ENCODE results near the gene CLCA1.

Gene CLCA1

GRCh38 chr1:86503406-86504136 lies 34.8 kb downstream of the CLCA1 start:
- DNase-seq (ENCODE audit: low read depth in 3 of 3, low spot score in 1 of 3) = no peak

GRCh38 chr1:86504137-86504479 lies 35.4 kb downstream of the CLCA1 start:
- no peak for DNase-seq (ENCODE audit: low read depth in 3 of 3, low spot score in 1 of 3)

DNA sequence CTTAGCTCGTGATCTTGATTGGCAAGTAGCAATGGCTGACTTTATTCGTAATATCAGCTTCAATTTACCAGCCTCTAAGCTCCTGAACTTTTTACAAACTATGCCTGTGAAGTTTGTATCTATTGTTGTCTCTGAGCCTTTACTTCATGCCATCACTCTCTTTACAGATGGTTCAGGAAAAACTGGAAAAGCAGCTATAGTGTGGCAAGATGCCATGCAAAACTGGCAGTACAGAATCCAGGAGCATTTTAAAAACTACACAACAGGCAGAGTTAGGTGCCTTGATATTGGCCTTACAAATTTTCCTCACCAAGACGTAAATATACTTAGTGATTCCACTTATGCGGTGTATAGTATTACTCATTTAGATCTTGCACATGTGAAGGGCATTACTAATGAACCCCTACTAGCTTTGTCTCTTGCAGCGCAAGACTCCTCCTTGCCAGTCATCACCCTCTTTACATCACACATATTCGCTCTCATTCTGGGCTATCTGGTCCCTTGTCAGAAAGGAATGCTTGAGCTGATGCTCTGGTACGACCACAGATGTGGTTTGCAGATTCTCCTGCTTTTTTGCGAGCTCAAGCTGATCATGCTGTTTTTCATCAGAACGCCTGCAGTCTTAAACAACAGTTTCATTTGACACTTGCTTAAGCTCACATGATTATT lies 36.3 kb downstream of the CLCA1 start:
- no peak for DNase-seq (ENCODE audit: low read depth in 3 of 3, low spot score in 1 of 3)

DNA sequence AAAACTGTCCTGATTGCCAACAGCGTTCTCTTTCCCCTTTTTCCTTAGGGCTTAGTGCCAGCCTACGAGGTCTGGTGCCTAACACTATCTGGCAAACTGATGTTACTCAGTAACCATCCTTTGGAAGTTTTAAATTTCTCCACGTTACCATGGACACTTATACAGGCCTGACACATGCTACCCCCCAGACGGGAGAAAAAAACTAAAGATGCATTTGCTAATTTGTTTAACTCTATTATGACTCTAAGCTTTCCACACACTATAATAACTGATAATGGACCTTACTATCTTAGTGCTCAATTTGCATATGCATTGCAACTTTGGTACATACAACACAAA lies 36.8 kb downstream of the CLCA1 start:
- DNase-seq (ENCODE audit: low read depth in 3 of 3, low spot score in 1 of 3) = no peak

- no peak for DNase-seq (ENCODE audit: low read depth in 3 of 3, low spot score in 1 of 3)
Observed at GRCh38 chr1:86507935-86508582, 39.3 kb downstream of the CLCA1 start.

DNA sequence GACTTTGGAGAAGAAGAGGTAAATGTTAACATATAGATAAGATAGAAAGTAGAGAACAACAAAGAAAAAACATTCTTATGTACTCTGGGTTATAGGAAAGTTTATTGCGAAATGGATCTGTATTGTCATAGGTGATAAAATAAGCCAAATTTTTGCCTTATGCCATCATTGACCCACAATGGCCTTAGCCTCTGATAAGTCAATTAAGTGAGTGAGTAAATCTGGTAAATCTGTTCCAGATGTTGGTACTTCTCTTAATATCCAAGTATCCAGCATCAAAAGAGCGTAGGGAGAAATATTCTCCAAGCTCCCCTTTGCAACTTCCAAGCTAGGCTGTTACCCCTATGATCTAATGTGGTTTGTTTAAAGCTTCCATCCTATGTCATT lies 39.8 kb downstream of the CLCA1 start:
- no peak for DNase-seq (ENCODE audit: low read depth in 3 of 3, low spot score in 1 of 3)

- DNase-seq (ENCODE audit: low read depth in 3 of 3, low spot score in 1 of 3) = no peak
Observed at GRCh38 chr1:86515597-86515996, 46.9 kb downstream of the CLCA1 start.

DNA sequence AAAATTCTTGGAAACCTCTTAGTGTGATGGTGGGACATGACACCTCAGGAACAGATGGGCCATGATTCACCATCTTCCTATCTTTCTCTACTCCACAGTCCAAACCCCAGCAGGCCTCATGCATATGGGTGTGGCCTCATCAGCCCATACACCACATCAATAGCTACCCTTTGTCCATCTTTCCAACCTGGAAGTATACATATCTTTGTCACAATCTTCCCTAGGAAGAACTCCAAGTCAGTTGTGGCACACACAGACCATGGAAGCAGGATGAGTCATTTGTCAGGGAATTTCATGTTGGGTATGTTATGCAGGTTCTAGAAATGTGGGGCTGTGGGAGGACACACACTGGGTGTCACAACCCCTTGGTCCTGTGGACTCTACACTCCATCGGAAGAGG lies 47.6 kb downstream of the CLCA1 start:
- DNase-seq (ENCODE audit: low read depth in 3 of 3, low spot score in 1 of 3) = no peak

- no peak for DNase-seq (ENCODE audit: low read depth in 3 of 3, low spot score in 1 of 3)
Observed at GRCh38 chr1:86517336-86517735, 48.6 kb downstream of the CLCA1 start.

DNA sequence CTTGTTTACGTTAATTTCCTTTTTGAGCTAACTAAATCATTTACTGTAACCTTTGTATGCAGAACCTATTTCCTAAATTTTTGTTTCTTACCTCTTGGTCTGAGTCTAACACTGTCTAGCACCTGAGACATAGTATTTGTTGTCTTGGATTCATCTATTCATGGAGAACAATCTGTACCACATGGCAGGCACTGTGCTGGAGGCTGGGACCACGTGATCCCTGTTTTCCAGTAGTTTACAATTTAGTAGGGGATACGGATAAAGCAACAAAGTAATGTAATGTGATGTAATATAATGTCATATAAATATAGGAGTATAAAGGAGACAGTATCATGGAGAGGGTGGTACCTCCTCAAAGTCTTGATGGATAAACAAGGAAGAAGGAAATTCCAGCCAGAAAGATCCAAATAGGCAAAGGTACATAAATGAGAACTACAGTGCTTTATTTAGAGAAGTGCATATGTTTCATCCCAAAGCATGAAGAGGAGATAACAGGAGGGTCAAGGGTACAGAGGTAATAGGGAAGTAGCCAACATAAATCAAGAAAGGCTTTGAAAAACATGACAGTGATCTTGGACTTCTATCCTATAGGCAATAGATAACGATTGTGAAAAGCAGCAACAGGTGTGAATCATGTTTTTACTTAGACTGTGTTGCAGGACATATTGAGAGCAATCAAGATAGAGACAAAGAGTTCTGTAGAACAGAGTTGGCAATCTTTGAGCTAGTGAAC lies 52.2 kb downstream of the CLCA1 start:
- no peak for DNase-seq (ENCODE audit: low read depth in 3 of 3, low spot score in 1 of 3)

GRCh38 chr1:86521522-86521891 lies 52.8 kb downstream of the CLCA1 start:
- DNase-seq (ENCODE audit: low read depth in 3 of 3, low spot score in 1 of 3) = no peak

GRCh38 chr1:86522240-86522639 lies 53.5 kb downstream of the CLCA1 start:
- DNase-seq (ENCODE audit: low read depth in 3 of 3, low spot score in 1 of 3) = no peak

DNA sequence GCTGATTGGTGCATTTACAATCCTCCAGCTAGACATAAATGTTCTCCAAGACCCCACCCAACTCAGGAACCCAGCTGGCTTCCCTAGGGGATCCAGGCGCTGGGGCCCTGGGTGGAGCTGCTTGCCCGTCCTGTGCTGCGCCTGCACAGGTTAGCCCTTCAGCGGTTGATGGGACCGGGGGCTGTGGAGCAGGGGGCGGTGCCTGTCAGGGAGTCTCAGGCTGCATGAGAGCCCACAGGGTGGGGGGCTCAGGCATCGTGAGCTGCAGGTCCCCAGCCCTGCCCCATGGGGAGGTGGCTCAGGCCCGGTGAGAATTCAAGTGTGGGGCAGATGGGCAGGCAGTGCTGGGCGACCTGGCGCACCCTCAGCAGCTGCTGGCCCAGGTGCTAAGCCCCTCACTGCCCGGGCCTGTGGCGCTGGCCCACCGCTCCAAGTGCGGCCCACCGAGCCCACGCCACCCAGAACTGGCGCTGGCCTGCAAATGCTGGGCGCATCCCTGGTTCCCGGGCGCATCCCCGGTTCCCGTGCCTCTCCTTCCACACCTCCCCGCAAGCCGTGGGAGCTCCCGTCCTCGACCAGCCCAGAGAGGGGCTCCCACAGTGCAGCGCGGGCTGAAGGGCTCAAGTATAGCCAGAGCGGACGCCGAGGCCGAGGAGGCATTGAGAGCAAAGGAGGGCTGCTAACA lies 55.1 kb downstream of the CLCA1 start:
- DNase-seq (ENCODE audit: low read depth in 3 of 3, low spot score in 1 of 3) = no peak

- no peak for DNase-seq (ENCODE audit: low read depth in 3 of 3, low spot score in 1 of 3)
Observed at GRCh38 chr1:86527306-86527705, 58.6 kb downstream of the CLCA1 start.

GRCh38 chr1:86530211-86530845 lies 61.6 kb downstream of the CLCA1 start:
- no peak for DNase-seq (ENCODE audit: low read depth in 3 of 3, low spot score in 1 of 3)

DNA sequence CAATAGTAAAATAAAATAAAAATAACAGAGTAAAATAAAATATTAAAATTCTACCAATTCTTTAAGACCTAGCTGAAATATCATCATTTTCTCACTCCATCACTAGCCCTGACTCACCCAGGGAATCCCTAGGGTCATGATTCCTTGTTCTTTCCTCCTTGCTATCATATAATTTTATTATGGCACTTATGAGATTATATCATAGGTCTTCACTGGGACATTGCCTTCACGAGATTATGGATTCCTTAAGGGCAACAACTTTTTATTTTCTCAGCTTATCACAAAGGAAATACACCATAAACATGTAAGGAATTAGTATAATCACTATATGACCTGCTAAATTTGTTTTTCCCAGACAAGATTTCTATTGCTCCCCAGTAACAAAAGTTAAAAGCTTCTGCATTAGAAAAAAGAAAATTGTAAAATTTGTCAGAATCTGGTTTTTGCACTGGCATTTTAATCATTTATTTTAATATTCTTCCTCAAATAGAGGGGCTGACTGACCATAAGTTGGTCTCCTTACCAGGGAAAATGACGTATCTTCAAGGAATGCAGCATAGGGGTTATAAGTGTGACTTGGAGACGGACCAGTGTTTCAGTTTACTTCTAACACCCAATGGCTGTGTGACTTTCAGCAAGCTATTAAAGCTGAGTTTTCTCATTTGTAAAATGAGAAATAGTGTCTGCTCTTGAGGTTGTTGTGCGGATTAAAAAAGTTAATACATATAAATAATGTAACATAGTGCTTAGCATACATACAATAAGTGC lies 69.4 kb downstream of the CLCA1 start:
- DNase-seq (ENCODE audit: low read depth in 3 of 3, low spot score in 1 of 3) = no peak

DNA sequence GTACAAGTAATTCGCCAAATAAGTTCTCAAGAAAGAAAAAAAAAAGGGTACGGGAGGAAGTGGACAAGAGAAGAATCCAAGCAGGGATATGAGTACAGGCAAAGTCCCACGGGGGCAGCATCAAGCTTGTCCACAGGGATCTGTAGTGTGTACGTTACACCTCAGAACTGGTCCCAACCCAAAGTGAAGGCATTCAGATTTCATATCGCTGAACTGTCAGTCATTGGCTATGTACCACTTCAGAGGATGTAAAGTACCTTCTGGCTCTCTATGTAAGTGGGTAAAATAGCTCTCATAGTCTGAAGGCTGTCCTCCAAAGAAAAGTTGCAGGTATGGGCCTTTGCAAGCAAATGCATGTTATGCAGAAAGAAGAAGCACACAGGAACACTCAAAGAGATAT lies 70.0 kb downstream of the CLCA1 start:
- no peak for DNase-seq (ENCODE audit: low read depth in 3 of 3, low spot score in 1 of 3)

DNA sequence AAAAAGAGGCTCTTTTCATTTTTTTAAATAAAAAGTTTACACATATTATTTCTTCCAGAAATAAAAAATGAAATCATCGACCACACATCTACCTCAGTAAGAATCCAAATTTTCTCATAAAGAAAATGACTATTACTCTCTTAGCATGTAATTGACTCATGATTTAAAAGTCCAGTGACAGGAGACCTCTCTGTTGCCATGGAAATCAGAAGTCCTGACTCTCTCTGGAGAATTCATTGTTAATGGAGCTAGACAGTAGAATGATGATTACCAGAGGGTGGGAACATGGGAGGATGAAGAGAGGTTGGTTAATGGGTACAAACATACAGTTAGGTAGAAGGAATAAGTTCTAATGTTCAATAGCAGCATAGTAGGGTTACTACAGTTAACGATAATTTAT lies 73.1 kb downstream of the CLCA1 start:
- no peak for DNase-seq (ENCODE audit: low read depth in 3 of 3, low spot score in 1 of 3)

- no peak for DNase-seq (ENCODE audit: low read depth in 3 of 3, low spot score in 1 of 3)
Observed at GRCh38 chr1:86542631-86543030, 73.9 kb downstream of the CLCA1 start.

- no peak for DNase-seq (ENCODE audit: low read depth in 3 of 3, low spot score in 1 of 3)
Observed at GRCh38 chr1:86546787-86547221, 78.1 kb downstream of the CLCA1 start, which contains the start of gene CLCA4. Gene CLCA4, plus strand, starts transcription at chr1:86547078. Its CDS starts 42 bp downstream, at chr1:86547120.
